ENCODE measurements around the gene NDUFA8. TPM values are rescaled to one million over a fixed set of nuclear protein-coding genes. Genes with fewer than 3 reads are reported as not detected.

Gene NDUFA8
- total RNA-seq, 4 donors from 2014 or later = 17.3 to 41.3 (median 32.2) TPM

DNA sequence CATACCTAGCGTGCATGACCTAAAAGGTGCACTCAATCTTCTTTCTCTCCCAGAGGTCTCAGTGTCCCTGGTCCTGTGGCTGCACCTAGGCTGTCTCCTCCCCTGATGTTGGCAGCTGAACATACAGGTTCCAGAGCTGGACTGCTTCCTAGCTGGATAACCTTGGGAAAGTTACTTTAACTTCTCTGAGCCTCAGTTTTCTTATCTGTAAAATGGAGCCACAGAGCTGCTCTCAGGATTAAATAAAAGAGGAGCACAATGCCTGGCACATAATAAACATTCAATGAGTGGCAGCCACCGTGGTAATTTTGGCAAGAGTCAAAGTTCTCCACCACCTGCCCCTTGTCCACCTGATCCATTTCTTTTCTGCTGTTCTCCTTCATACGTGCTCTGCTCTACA lies 14.1 kb upstream of the NDUFA8 start:
- no peaks in the 10 kb centered on the region for H3K27me3 ChIP-seq
- no peaks in the 10 kb centered on the region for H3K4me1 ChIP-seq
- no peaks in the 10 kb centered on the region for H3K36me3 ChIP-seq
- no peak overlapping the region for H3K27ac ChIP-seq
- H3K9me3 ChIP-seq = no peaks in the 10 kb centered on the region
- TF ChIP-seq POLR2A (IDR thresholded peaks at IDR 0.05) (no peak), CTCF (IDR thresholded peaks at IDR 0.05) (no peak)
- DNase-seq = no peak
- H3K4me3 ChIP-seq = no peak overlapping the region

DNA sequence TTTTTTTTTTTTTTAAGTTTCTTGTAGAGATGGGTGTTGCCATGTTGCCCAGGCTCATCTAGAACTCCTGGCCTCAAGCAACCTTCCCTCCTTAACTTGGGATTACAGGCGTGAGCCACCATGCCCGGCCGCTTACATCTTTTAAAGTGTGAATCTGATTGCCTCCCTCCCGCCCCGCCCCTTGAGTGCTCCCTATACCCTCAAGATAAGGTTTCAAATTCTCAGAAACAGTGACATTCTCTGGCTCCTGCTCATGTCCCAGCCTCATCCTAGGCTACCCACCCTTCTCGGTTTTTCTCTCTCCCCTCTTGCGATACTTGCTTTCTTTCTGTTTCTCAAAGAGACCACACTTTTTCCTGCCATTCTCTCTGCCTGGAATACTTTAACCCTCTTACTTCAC lies 12.6 kb upstream of the NDUFA8 start:
- Histone ChIP-seq H3K9me3 (no peaks in the 10 kb centered on the region), H3K27ac (no peak overlapping the region), H3K27me3 (no peaks in the 10 kb centered on the region), H3K4me1 (no peaks in the 10 kb centered on the region), H3K4me3 (no peak overlapping the region), H3K36me3 (no peaks in the 10 kb centered on the region)
- no peak for TF ChIP-seq CTCF (IDR thresholded peaks at IDR 0.05)
- DNase-seq = no peak

DNA sequence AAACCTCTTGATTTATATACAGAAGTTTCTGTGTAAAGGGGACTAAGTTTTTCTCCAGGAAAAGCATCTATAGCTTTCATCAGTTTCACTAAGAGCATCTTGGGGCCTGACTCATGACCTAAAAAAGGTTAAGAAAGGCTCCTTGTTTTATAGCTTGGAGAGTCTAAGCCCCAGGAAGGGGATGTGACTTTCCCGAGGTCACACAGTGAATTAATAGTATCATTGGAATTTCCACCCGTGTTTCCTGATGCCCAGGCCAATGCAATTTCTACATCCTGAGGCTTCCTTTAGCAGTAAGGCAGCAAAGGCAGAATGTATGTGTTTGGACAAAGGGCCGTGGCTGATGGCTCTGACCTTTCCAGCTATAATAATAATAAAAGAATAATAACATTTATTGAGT lies 8.8 kb upstream of the NDUFA8 start:
- no peaks in the 10 kb centered on the region for H3K36me3 ChIP-seq
- H3K27ac ChIP-seq = no peak overlapping the region
- no peak overlapping the region for H3K4me3 ChIP-seq
- H3K27me3 ChIP-seq = no peaks in the 10 kb centered on the region
- no peak for DNase-seq
- TF ChIP-seq CTCF (IDR thresholded peaks at IDR 0.05) (no peak), POLR2A (IDR thresholded peaks at IDR 0.05) (no peak)
- no peaks in the 10 kb centered on the region for H3K4me1 ChIP-seq
- H3K9me3 ChIP-seq = no peaks in the 10 kb centered on the region

GRCh38 chr9:122164286-122164685 lies 4.7 kb upstream of the NDUFA8 start:
- no peaks in the 10 kb centered on the region for H3K27me3 ChIP-seq
- TF ChIP-seq CTCF (IDR thresholded peaks at IDR 0.05) = no peak
- no peak for TF ChIP-seq POLR2A (IDR thresholded peaks at IDR 0.05)
- H3K9me3 ChIP-seq = no peaks in the 10 kb centered on the region
- H3K4me3 ChIP-seq = no peak overlapping the region
- H3K4me1 ChIP-seq = no peaks in the 10 kb centered on the region
- H3K36me3 ChIP-seq = no peaks in the 10 kb centered on the region
- no peak for DNase-seq
- no peak overlapping the region for H3K27ac ChIP-seq

GRCh38 chr9:122162415-122162814 lies 2.8 kb upstream of the NDUFA8 start:
- TF ChIP-seq CTCF (IDR thresholded peaks at IDR 0.05) = no peak
- Histone ChIP-seq H3K9me3 (no peaks in the 10 kb centered on the region), H3K4me1 (peaks cover 0 to 14% (median 3%) of the 10 kb centered on the region in 4 donors), H3K4me3 (no peak overlapping the region), H3K36me3 (no peaks in the 10 kb centered on the region), H3K27ac (no peak overlapping the region), H3K27me3 (no peaks in the 10 kb centered on the region)
- DNase-seq = no peak

DNA sequence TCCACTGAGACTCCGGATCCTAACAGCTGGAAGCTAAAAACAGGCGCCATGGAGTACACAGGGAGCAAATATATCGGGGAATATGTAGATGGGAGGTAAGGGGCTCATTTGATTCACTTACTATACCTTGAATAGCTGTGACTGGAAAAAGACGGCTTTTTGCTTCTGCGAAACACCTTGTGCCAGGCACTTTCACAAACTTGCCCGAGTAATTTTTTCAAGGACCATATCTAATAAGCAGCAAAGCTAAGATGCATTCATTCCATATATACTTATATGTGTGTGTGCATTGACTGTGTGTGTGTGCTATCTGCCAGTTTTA lies 307 bp upstream of the NDUFA8 start:
- H3K36me3 ChIP-seq = no peaks in the 10 kb centered on the region
- no peak for DNase-seq
- peaks cover 0 to 25% (median 3%) of the 10 kb centered on the region in 4 donors for H3K4me1 ChIP-seq
- H3K4me3 ChIP-seq = peak overlapping the region; percentile 76 to 92 (median 84)
- no peaks in the 10 kb centered on the region for H3K27me3 ChIP-seq
- no peaks in the 10 kb centered on the region for H3K9me3 ChIP-seq
- no peak for TF ChIP-seq CTCF (IDR thresholded peaks at IDR 0.05)
- TF ChIP-seq POLR2A (IDR thresholded peaks at IDR 0.05) = no peak
- peak overlapping the region in 1 of 4 donors; percentile 83 for H3K27ac ChIP-seq
